HG03460 (cell line): ENCODE data around the gene C19orf25.
"Not testable (repeated sequence)": the region's sequence is repeated elsewhere in the genome, so short reads cannot be mapped to it uniquely, and the experiment has no call there.

ENCODE experiments used
- ATAC-seq: cut with Tn5 transposase; IDR thresholded peaks from one replicate; pipeline ENCODE4 v1.9.1; 2021; ENCODE audit not compliant: unreplicated experiment

Gene C19orf25

GRCh38 chr19:1449467-1450442, 29.3 kb downstream of the C19orf25 start, which contains the start of gene APC2:
TSS of gene APC2 (plus strand) at chr19:1450121. CDS start at chr19:1453002, 2,881 bp downstream.
- no peak for ATAC-seq

GRCh38 chr19:1447944-1448343, 31.1 kb downstream of the C19orf25 start:
- ATAC-seq, result no peak

GRCh38 chr19:1447504-1447903, 31.5 kb downstream of the C19orf25 start:
- no peak for ATAC-seq

GRCh38 chr19:1446713-1447481, 32.1 kb downstream of the C19orf25 start:
- no peak for ATAC-seq

GRCh38 chr19:1445932-1446712, 32.9 kb downstream of the C19orf25 start:
- ATAC-seq, result no peak

- no peak for ATAC-seq
Measured at GRCh38 chr19:1445185-1445931, 33.7 kb downstream of the C19orf25 start.

- ATAC-seq, result no peak
Measured at GRCh38 chr19:1441677-1442438, 37.2 kb downstream of the C19orf25 start.

DNA sequence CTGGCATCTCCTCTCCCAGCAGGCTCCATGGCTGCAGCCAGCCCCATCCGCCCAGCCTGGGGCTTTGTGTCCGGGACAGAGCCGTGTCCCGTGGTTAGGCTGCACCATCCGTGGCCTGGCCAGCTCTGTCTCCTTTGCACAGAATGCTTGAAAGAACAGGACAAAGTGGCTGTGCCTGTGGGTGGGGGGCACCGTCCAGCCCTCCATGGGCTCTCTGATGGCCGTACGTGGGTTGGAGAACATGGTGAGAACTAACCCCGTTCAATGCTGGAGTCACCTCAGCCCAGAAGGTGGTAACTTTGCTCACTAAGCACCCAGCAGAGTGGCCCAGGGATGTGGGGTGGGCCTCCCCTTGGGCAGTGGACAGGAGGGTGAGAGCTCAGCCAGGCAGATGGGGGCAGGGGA, 38.0 kb downstream of the C19orf25 start:
- ATAC-seq, result no peak

DNA sequence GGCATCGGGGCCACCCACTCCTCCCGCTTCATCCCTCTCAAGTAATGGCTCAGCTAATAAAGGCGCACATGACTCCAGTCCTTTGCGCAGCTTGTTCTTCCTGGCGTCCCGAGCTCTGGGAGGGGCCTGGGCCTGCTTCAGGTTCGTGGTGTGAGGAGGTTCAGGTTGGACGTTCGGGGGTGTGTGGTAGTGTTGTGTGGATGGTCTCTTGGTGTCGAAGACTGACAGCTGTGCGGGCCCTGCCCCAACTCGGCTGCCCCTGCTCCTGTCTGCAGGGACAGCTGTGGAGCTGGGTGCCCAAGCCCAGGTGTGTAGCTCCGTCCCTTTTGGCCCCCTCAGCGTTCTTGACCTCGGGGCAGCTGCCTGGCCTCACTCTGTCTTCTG, 38.6 kb downstream of the C19orf25 start:
- ATAC-seq, result no peak

GRCh38 chr19:1439525-1440417, 39.2 kb downstream of the C19orf25 start:
- ATAC-seq, result not testable (repeated sequence)

GRCh38 chr19:1438933-1439354, 40.1 kb downstream of the C19orf25 start:
- no peak for ATAC-seq

DNA sequence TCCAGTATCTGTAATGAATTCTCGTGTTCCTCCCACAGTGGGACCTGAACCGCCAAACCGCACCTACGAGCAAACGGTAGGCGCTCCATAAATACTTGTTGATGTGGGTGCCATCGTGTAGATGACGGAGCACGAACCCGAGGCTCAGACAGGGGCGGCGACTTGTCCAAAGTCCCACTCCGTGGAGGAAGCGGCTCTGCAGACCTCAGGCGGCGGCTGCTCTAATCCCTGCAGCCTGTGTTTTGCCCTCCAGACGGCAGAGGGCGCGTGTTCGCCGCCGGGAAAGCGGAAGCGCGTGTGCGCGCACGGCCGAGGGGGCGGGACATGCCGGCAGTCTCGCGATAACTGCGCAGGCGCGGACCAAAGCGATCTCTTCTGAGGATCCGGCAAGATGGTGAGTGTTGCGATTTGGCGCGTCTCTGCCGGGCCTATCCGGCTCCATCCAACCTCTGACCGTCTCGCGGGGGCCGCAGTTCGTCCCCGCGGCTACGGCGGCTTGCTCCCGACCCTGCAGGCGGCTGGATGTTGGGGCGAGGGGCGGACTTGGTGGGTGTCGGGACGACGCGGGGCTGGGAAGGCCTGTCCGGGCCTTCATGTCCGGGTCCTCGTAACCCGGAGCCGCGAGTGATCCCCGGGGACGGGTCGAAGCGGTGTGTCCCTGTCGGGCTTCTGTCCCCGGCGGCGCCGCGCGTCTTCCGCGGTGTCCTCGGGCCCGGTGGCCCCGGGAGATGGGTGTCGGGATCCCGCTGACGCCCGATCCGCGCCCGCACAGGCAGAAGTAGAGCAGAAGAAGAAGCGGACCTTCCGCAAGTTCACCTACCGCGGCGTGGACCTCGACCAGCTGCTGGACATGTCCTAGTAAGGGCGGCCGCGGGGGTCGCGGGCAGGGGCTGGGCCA, 40.7 kb downstream of the C19orf25 start, which contains the start of gene RPS15:
Gene RPS15 (plus strand): TSS at position 362 of the 898 bp plus-strand sequence. CDS start 30 bp downstream, at position 392.
- ATAC-seq, result peak; percentile 60

DNA sequence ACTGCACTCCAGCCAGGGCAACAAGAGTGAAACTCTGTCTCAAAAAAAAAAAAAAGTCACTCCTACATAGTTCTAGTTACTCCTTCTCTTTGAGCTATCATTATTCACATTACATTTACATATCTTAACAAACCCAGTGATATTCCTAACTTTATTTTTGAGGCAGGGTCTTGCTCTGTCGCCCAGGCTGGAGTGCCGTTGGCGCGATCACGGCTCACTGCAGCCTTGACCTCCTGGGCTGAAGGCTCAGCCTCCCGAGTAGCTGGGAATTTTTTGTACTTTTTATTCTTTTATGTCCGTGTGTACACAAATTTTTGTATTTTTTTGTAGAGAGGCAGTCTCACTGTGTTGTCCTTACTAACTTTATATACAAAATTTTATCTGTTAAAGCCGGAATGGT, 41.4 kb downstream of the C19orf25 start:
- ATAC-seq, result no peak

- ATAC-seq, result no peak
Measured at GRCh38 chr19:1435378-1435989, 43.5 kb downstream of the C19orf25 start.

GRCh38 chr19:1434577-1435060, 44.4 kb downstream of the C19orf25 start:
- no peak for ATAC-seq

DNA sequence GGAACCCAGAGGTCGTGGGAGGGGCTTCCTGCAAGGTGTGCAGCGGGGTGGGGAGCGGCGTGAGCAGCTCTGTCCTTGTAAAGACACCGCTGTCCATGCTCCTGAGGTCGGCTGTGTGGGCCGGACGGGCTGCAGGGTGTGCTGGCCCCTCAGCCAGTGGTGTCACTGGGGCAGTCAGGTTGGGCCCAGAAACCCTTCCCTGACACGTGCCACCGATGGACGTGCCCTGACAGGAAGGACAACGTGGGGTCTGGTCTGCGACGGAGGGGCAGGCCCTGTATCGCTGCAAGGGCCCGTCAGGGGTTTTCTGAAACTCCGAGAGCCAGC, 45.0 kb downstream of the C19orf25 start:
- no peak for ATAC-seq
